Neural cell (in vitro differentiated cells): ENCODE data around the gene MUC22. TPM values are rescaled to one million over a fixed set of nuclear protein-coding genes. Genes with fewer than 3 reads are reported as not detected.

Experiments
- H2AFZ ChIP-seq: fragments of 200-600, 300-800 bp; sonication (generic), shearing (Covaris generic); 2 replicates; pipeline ENCODE4 v1.6.0; 2014; ENCODE audit warnings: low read depth, mild to moderate bottlenecking, antibody characterized with exemption, low read length, moderate library complexity
- H3F3A ChIP-seq: fragments of 200-600 bp; shearing (Covaris generic); 2 replicates; pipeline ENCODE4 v1.6.1; 2016; ENCODE audit warnings: mild to moderate bottlenecking, moderate library complexity, mixed read lengths, antibody characterized with exemption, low read length; ENCODE audit not compliant: insufficient read depth, poor library complexity, severe bottlenecking
- H3K27ac ChIP-seq: fragments of 200-600, 300-800 bp; sonication (generic), shearing (Covaris generic); 2 replicates; pipeline ENCODE4 v1.5.1; 2014; ENCODE audit warnings: mild to moderate bottlenecking, low read length, moderate library complexity
- H3K27me3 ChIP-seq: fragments of 300-800, 200-600 bp; sonication (generic), shearing (Covaris generic); 2 replicates; pipeline ENCODE4 v1.6.0; 2014; ENCODE audit warnings: mild to moderate bottlenecking, low read depth, low read length, moderate library complexity; ENCODE audit not compliant: insufficient read depth
- H3K36me3 ChIP-seq: fragments of 300-800, 200-600 bp; sonication (generic), shearing (Covaris generic); 2 replicates; pipeline ENCODE4 v1.5.1; 2014; ENCODE audit warnings: mild to moderate bottlenecking, antibody characterized with exemption, low read length, moderate library complexity; ENCODE audit not compliant: insufficient read depth
- H3K4me2 ChIP-seq: fragments of 300-800, 200-600 bp; sonication (generic), shearing (Covaris generic); 2 replicates; pipeline ENCODE4 v1.6.0; 2014; ENCODE audit warnings: mild to moderate bottlenecking, low read length
- H3K4me3 ChIP-seq: fragments of 300-800, 200-600 bp; sonication (generic), shearing (Covaris generic); 2 replicates; pipeline ENCODE4 v1.5.1; 2014; ENCODE audit warnings: mild to moderate bottlenecking, low read length, moderate library complexity
- H3K79me2 ChIP-seq: fragments of 200-600 bp; shearing (Covaris generic); replicated peaks from 2 replicates; pipeline ENCODE4 v1.6.0; 2014; ENCODE audit warnings: mild to moderate bottlenecking, low read length, moderate library complexity; ENCODE audit not compliant: insufficient read depth
- H3K9ac ChIP-seq: fragments of 300-800, 200-600 bp; sonication (generic), shearing (Covaris generic); 2 replicates; pipeline ENCODE4 v1.6.1; 2016; ENCODE audit warnings: mild to moderate bottlenecking, low read length, mixed read lengths
- H3K9me2 ChIP-seq: fragments of 200-600 bp; shearing (Covaris generic); 2 replicates; pipeline ENCODE4 v1.6.1; 2016; ENCODE audit warnings: mild to moderate bottlenecking, low read length, mixed read lengths; ENCODE audit not compliant: insufficient read depth
- H3K9me3 ChIP-seq: fragments of 200-600, 300-800 bp; sonication (generic), shearing (Covaris generic); 2 replicates; pipeline ENCODE4 v1.6.1; 2016; ENCODE audit warnings: mild to moderate bottlenecking, mixed run types, low read length, moderate library complexity, mixed read lengths
- H4K20me1 ChIP-seq: fragments of 200-600 bp; shearing (Covaris generic); 2 replicates; pipeline ENCODE4 v1.6.1; 2016; ENCODE audit warnings: mild to moderate bottlenecking, mixed run types; ENCODE audit not compliant: insufficient read depth
- EP300 ChIP-seq: fragments of 450-650 bp; conservative IDR thresholded peaks from 2 replicates; pipeline ENCODE4 v1.6.1; 2014; ENCODE audit warnings: antibody characterized with exemption, mild to moderate bottlenecking, moderate library complexity; ENCODE audit not compliant: poor library complexity, severe bottlenecking
- EZH2 ChIP-seq: fragments of 200-600, 300-800 bp; shearing (Covaris generic), sonication (generic); IDR thresholded peaks from 2 replicates; pipeline ENCODE4 v1.6.1; 2014; ENCODE audit warnings: antibody characterized with exemption, low read length, borderline replicate concordance, mild to moderate bottlenecking; ENCODE audit not compliant: insufficient read depth, poor library complexity, severe bottlenecking
- MXI1 ChIP-seq: fragments of 450-650 bp; conservative IDR thresholded peaks from 2 replicates; pipeline ENCODE4 v1.6.1; 2014; ENCODE audit warnings: antibody characterized with exemption, mild to moderate bottlenecking; ENCODE audit not compliant: poor library complexity, severe bottlenecking
- POLR2AphosphoS5 ChIP-seq: IDR thresholded peaks from 2 replicates; pipeline ENCODE4 v1.6.1; 2012
- RAD21 ChIP-seq: fragments of 450-650 bp; conservative IDR thresholded peaks from 2 replicates; pipeline ENCODE4 v1.6.1; 2014; ENCODE audit warnings: antibody characterized with exemption, mild to moderate bottlenecking, moderate library complexity
- SMC3 ChIP-seq: fragments of 450-650 bp; conservative IDR thresholded peaks from 2 replicates; pipeline ENCODE4 v1.6.1; 2014; ENCODE audit warnings: antibody characterized with exemption, mild to moderate bottlenecking, moderate library complexity; ENCODE audit not compliant: poor library complexity
- TAF1 ChIP-seq: IDR thresholded peaks from 2 replicates; pipeline ENCODE4 v1.6.1; 2012; ENCODE audit warnings: low read depth
- polyA plus RNA-seq: library from polyadenylated mRNA; depleted of rRNA; stranded (reverse); fragments of >200 nt; gene quantifications from 2 replicates; pipeline ENCODE4 v1.2.3, GENCODE V29; 2014
- TF ChIP-seq, protein P1 (sequence below): fragments of 450-650 bp; IDR thresholded peaks from 2 replicates; pipeline ENCODE4 v1.5.1; 2014; ENCODE audit warnings: antibody characterized with exemption, mild to moderate bottlenecking, moderate library complexity; ENCODE audit not compliant: poor library complexity, severe bottlenecking
- TF ChIP-seq, protein P2 (sequence below): IDR thresholded peaks from 2 replicates; pipeline ENCODE4 v1.6.1; 2012; ENCODE audit warnings: borderline replicate concordance

MUC22 gene
- polyA plus RNA-seq, 1 donor from 2014 or later, result not detected

DNA sequence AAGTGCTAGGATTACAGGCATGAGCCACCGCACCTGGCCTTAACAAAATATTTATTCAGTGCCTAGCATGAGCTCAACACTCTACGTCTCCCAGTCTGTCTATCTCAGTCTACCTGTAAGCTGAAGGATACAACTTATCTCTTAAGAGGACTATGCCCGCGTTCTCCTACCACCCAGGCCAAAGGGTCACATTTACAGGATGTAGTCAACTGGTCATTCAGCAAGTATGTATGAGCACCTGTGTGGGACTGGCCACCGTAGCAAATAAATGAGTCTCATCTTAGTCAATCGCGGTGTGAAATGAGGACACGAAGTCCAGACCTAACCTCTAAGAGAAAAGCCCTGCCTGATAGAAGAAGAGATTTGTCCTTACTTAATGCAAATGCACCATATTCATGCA, 49.9 kb downstream of the MUC22 start:
- Histone ChIP-seq H3K9ac (no peak overlapping the region), H3K27me3 (no peaks in the 10 kb centered on the region), H3K27ac (no peak overlapping the region), H4K20me1 (no peaks in the 10 kb centered on the region), H3F3A (no peaks in the 10 kb centered on the region), H3K4me2 (no peak overlapping the region), H3K36me3 (no peaks in the 10 kb centered on the region), H3K9me2 (no peaks in the 10 kb centered on the region), H3K4me3 (no peak overlapping the region), H2AFZ (no peak overlapping the region), H3K79me2 (no peaks in the 10 kb centered on the region), H3K9me3 (no peaks in the 10 kb centered on the region)
- no peak for TF ChIP-seq SMC3
- TF ChIP-seq, protein P1, sequence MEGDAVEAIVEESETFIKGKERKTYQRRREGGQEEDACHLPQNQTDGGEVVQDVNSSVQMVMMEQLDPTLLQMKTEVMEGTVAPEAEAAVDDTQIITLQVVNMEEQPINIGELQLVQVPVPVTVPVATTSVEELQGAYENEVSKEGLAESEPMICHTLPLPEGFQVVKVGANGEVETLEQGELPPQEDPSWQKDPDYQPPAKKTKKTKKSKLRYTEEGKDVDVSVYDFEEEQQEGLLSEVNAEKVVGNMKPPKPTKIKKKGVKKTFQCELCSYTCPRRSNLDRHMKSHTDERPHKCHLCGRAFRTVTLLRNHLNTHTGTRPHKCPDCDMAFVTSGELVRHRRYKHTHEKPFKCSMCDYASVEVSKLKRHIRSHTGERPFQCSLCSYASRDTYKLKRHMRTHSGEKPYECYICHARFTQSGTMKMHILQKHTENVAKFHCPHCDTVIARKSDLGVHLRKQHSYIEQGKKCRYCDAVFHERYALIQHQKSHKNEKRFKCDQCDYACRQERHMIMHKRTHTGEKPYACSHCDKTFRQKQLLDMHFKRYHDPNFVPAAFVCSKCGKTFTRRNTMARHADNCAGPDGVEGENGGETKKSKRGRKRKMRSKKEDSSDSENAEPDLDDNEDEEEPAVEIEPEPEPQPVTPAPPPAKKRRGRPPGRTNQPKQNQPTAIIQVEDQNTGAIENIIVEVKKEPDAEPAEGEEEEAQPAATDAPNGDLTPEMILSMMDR, result no peak
- TF ChIP-seq, protein P2, sequence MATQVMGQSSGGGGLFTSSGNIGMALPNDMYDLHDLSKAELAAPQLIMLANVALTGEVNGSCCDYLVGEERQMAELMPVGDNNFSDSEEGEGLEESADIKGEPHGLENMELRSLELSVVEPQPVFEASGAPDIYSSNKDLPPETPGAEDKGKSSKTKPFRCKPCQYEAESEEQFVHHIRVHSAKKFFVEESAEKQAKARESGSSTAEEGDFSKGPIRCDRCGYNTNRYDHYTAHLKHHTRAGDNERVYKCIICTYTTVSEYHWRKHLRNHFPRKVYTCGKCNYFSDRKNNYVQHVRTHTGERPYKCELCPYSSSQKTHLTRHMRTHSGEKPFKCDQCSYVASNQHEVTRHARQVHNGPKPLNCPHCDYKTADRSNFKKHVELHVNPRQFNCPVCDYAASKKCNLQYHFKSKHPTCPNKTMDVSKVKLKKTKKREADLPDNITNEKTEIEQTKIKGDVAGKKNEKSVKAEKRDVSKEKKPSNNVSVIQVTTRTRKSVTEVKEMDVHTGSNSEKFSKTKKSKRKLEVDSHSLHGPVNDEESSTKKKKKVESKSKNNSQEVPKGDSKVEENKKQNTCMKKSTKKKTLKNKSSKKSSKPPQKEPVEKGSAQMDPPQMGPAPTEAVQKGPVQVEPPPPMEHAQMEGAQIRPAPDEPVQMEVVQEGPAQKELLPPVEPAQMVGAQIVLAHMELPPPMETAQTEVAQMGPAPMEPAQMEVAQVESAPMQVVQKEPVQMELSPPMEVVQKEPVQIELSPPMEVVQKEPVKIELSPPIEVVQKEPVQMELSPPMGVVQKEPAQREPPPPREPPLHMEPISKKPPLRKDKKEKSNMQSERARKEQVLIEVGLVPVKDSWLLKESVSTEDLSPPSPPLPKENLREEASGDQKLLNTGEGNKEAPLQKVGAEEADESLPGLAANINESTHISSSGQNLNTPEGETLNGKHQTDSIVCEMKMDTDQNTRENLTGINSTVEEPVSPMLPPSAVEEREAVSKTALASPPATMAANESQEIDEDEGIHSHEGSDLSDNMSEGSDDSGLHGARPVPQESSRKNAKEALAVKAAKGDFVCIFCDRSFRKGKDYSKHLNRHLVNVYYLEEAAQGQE, result no peak
- no peak for TF ChIP-seq EZH2
- TF ChIP-seq TAF1, result no peak
- no peak for TF ChIP-seq RAD21
- TF ChIP-seq POLR2AphosphoS5, result no peak
- no peak for TF ChIP-seq EP300
- no peak for TF ChIP-seq MXI1

DNA sequence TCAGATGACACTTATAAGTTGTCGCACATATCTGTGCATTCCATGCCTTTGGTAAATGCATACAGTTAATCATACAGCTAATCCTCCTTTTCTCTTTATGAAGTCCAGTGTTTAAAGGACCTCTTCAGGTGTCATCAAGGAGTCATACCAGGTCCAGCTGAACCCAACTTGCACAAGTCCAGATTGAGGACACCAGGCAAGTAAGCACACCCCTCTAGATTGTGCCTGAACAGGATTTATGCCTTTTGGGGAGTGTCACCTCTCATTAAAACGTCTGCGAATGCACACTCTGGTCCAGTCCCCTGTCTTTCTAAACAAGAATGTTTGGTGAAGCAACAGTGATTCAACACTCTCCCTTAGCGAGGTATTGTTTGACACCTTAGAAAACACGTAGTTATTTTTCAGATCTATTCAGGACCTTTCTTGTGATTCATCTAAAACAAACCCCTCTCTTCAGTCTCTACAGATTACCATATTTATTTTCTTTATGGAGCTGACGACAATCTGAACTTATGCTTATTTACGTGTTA, 53.7 kb downstream of the MUC22 start:
- no peak overlapping the region for H3K27ac ChIP-seq
- H3K9me2 ChIP-seq, result no peaks in the 10 kb centered on the region
- no peaks in the 10 kb centered on the region for H3K27me3 ChIP-seq
- no peaks in the 10 kb centered on the region for H3K36me3 ChIP-seq
- no peaks in the 10 kb centered on the region for H3K9me3 ChIP-seq
- H3K4me3 ChIP-seq, result no peak overlapping the region
- no peak for TF ChIP-seq EZH2
- no peak for TF ChIP-seq EP300
- TF ChIP-seq MXI1, result no peak
- no peak for TF ChIP-seq RAD21
- TF ChIP-seq, protein P2, result no peak
- no peak for TF ChIP-seq SMC3
- TF ChIP-seq TAF1, result no peak
- TF ChIP-seq, protein P1, result no peak
- no peak for TF ChIP-seq POLR2AphosphoS5
- no peaks in the 10 kb centered on the region for H3K79me2 ChIP-seq
- H3K4me2 ChIP-seq, result no peak overlapping the region
- no peak overlapping the region for H3K9ac ChIP-seq
- H3F3A ChIP-seq, result no peaks in the 10 kb centered on the region
- no peaks in the 10 kb centered on the region for H4K20me1 ChIP-seq
- H2AFZ ChIP-seq, result no peak overlapping the region
